GM19372 (cell line): ENCODE data around the gene BIRC3.
"Not testable (repeated sequence)": the region's sequence is repeated elsewhere in the genome, so short reads cannot be mapped to it uniquely, and the experiment has no call there.

Source experiments
- ATAC-seq: cut with Tn5 transposase; IDR thresholded peaks from one replicate; pipeline ENCODE4 v1.9.1; 2021; ENCODE audit warnings: mild to moderate bottlenecking, low read depth, moderate library complexity; ENCODE audit not compliant: unreplicated experiment

Gene BIRC3

DNA sequence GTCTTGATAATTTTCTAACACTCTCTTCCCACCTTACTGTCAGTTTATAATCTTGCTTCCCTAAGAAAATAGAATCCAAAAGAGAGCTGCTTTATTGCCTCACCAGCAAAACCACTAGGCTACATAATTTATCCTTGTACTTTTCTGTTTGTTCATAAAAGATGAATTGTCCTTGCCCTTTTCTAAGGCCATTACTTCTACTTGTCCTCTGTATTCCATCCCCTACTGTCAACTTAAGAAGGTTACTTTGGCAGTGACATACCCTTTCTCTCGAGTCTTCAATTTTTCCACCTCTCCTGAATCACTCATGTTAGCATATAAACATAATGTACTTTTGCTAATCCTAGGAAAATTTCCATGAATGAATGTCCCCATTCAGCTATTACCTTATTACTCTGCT, 47.7 kb downstream of the BIRC3 start:
- ATAC-seq: no peak

- no peak for ATAC-seq
These were observed 50.1 kb downstream of the BIRC3 start for GRCh38 chr11:102367364-102367763.

- peak; percentile 100 for ATAC-seq
These were observed 51.2 kb downstream of the BIRC3 start for GRCh38 chr11:102368472-102368871.

DNA sequence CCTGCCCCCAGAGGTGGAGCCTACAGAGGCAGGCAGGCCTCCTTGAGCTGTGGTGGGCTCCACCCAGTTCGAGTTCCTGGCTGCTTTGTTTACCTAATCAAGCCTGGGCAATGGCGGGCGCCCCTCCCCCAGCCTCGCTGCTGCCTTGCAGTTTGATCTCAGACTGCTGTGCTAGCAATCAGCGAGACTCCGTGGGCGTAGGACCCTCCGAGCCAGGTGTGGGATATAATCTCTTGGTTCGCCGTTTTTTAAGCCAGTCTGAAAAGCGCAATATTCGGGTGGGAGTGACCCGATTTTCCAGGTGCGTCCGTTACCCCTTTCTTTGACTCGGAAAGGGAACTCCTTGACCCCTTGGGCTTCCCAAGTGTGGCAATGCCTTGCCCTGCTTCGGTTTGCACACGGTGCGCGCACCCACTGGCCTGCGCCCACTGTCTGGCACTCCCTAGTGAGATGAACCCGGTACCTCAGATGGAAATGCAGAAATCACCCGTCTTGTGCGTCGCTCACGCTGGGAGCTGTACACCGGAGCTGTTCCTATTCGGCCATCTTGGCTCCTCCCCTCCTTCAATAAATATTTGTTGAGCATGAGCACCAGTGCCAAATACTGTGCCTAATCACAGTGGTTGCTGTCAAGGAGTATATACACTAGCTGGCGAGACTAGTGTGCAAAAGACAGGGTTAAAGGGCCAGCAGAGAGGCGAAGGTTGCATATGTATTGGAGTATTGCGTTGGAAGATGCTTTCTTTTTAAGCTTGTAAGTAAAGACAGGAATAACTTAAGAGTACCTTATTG, 57.5 kb downstream of the BIRC3 start:
- ATAC-seq: not testable (repeated sequence)

DNA sequence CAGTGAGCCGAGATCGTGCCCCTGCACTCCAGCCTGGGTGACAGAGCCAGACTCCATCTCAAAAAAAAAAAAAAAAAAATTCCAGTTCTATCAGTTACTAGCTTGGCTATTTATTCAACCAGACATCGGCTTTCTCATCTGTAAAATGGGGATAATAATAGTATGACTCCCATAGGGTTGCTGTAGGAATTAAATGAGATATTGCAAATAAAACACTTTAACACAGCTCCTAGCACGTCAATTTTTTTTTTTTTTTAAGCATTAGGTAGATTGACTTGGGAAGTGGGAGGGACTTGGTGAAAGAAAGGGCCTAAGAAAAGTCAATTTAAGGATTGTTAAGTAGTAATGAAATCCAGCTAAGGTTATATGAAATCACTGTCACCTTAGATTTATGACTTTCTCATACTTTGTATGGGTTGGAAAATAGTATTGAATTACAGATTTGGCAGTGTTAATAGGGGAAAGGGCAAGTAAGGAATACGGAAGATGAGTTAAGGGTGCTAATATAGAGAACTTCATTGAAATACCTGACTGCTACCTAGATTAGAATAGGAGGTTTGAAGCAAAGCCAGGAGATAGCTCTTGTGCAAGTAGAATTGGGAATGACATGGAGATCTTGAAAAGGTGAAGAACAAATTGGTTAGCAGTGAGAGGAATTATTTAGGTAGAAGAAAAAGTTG, 58.6 kb downstream of the BIRC3 start:
- ATAC-seq: no peak

DNA sequence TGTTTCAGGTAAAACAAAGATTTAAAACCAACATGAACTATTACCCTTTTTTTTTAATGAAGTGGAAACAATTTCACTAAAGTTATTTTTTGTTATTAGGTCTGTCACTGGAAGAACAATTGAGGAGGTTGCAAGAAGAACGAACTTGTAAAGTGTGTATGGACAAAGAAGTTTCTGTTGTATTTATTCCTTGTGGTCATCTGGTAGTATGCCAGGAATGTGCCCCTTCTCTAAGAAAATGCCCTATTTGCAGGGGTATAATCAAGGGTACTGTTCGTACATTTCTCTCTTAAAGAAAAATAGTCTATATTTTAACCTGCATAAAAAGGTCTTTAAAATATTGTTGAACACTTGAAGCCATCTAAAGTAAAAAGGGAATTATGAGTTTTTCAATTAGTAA, 60.6 kb downstream of the BIRC3 start:
- no peak for ATAC-seq

DNA sequence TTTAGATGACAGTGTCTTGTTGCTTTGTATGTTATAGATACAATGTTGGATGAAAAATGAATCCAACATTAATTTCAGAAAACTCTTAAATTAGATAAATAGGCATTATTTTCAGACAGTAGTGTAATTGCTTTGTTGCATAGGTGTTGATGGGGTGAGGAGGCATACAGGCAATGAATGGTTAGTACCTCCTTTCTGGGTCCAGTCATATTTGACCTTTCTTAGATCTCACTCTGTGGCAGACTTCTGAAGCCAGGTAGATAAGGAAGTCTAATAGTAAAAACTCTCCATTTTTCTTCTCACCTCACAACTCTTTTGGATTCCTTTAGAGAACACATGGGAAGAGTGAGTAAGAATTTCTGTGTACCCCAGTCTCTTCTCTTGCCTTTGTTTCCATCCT, 61.5 kb downstream of the BIRC3 start:
- no peak for ATAC-seq

GRCh38 chr11:102382384-102382783, 65.1 kb downstream of the BIRC3 start:
- ATAC-seq: no peak

GRCh38 chr11:102383839-102384238, 66.6 kb downstream of the BIRC3 start:
- no peak for ATAC-seq

DNA sequence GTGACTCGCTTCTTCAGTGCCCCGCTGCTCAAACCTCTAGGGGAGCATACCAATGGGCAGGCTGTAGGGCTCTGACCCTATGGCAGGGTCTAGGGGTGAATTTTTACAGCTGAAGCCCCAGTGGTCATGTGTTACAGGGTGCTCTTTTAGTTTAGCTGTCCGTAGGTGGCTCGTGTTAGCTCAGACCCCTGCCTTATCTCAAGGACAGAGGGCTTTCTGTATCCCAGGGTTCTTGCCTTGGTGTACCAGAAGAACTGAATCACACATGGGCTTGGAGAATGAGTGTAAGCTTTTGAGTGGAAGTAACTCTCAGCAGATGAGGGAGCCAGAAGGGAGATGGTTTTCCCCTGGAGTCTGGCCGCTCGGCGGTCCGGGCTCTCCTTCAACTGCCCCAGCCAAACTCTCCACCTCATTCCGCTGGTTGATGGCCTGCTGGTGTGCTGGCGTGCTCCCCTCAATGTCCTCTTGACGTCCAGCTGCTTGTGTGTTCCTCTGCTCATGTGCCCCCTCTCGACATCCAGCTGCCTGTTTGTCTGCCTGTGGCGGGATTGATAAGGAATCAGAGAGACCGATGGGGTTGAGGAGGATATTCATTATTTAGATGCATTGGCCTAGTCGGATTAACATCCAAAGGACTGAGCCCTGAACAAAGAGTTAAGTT, 67.3 kb downstream of the BIRC3 start:
- ATAC-seq: no peak

GRCh38 chr11:102385085-102386007, 68.1 kb downstream of the BIRC3 start:
- ATAC-seq: no peak

GRCh38 chr11:102386136-102386734, 69.0 kb downstream of the BIRC3 start:
- no peak for ATAC-seq

DNA sequence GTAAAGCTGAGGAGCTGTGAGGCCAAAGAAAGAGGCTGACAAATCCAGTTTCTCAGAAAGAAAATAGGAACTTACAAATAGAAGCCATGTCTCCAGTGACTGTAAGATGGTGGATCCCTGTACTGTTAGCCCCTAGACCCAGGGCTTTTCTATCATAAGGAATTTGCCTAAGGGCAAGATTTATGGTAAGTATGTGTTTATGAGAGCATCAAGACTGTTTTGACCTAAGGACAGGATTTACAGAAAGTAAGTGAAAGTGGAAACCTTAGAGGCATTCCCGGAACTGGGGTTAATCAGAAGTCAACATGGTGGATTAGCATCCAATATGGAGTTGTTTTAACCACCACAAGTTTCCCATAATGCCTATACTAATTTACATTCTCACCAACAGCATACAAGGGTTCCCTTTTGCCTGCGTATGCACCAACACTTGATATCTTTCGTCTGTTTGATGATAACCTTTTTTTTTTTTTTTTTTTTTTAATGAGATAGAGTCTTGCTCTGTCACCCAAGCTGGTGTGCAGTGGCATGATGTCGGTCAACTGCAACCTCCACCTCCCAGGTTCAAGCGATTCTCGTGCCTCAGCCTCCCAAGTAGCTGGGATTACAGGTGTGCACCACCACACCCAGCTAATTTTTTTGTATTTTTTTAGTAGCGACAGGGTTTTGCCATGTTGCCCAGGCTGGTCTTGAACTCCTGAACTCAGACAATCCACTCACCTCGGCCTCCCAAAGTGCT, 69.9 kb downstream of the BIRC3 start:
- no peak for ATAC-seq
